Esophagus muscularis mucosa (tissue), 3 donors: ENCODE measurements around the gene NOX3.

ENCODE experiments used
- CTCF ChIP-seq, 3 experiments: fragments of 200-600 bp in 2 of 3; fragments of 450-650 bp in 1 of 3; sonication (generic) in 2 of 3; IDR thresholded peaks; one replicate each; pipeline ENCODE4 v1.5.1; 2017 to 2019; ENCODE audit warnings: antibody characterized with exemption in 3 of 3, mild to moderate bottlenecking in 2 of 3, moderate library complexity in 1 of 3
- EP300 ChIP-seq: sonication (generic); formaldehyde crosslinking; IDR thresholded peaks from one replicate; pipeline ENCODE4 v1.6.1; 2017; ENCODE audit warnings: antibody characterized with exemption

GRCh38 chr6:155412335-155412734 lies 43.3 kb downstream of the NOX3 start:
- TF ChIP-seq EP300: no peak
- no peak for TF ChIP-seq CTCF (IDR thresholded peaks at IDR 0.05)
